NCI-H524 (cell line): Measurements from ENCODE around the gene MYLIP.

Source experiments
- DNase-seq, 2 experiments: peaks; one replicate each; lab custom pipeline; 2025; lab: John Stamatoyannopoulos, UW

Gene MYLIP

DNA sequence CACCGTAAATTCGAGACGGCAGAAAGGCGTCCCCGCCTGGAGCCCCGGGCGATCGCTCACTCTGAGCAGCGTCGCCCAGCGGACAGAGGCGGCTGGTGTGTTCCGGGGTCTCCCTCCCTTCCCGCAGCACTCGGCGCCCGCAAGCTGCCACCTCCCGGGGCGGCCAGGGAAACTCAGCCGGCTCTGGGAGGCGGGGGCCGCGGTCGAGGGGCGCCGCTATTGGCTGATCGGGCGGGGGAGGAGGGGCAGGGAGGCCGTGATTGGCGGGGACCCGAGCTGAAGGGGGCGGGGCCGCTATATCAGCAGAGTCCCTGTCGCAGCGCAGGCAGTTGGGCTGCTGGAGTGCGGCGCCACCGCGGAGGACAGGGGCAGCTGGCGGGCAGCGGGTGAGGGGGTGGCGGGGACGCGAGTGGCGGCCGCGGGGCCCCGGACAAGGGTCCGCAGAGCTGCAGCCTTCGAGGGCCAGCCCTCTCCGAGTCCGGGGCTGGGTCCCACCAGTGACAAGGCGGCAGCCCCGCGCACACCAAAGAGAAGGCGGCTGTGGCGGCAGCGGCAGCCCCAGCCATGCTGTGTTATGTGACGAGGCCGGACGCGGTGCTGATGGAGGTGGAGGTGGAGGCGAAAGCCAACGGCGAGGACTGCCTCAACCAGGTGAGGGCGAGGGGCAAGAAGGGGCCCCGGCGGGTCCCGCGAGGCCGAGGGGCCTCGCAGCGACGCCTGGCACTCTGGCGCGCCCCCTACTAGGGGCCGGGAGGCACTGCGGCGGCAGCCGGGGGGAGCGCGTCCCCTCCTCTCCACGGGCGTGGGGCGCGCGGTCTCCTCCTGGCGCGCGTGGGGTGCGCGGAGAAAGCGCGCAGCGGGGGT lies at the start of gene MYLIP:
Gene MYLIP, plus strand, starts transcription at position 328 of the 864 bp plus-strand sequence. Its CDS starts 237 bp downstream, at position 565.
- DNase-seq = peak; percentile 91 to 94

GRCh38 chr6:16079354-16079753 lies 49.5 kb upstream of the MYLIP start:
- no peak for DNase-seq

GRCh38 chr6:16080204-16080603 lies 48.7 kb upstream of the MYLIP start:
- DNase-seq = no peak

DNA sequence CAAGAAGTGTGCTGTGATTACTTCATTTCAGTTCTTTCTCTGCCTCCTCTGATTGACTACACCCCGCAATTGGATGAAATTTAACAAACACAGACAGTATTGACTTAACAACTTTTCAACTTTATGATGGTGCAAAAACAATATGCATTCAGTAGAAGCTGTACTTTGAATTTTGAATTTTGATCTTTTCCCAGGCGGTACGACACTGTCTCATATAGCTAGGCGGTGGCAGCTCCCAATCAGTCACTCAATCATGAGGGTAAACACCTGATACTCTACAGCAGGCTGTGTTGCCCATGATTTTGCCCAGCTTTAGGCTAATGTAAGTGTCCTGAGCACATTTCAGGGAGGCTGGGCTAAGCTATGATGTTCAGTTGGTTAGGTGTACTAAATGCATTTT lies 47.6 kb upstream of the MYLIP start:
- DNase-seq = no peak

DNA sequence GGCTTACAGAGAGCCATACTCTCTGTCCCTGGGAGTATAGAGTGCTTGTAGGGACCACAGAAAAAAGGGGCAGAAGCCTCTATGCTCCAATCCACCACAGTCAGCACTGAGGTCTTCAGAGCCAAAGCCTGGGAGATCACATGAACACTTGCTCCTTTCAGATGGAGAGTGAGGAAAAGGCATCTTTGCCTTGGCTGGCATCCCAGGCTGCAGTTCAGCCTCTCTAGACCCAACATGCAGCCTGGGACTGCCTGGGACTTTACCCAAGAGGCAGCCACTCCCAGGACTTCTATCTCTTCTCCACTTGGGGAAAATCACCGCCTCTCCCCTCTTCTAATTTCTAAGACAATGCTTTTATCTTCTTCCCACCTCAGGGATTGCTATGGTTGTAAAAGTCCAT lies 46.5 kb upstream of the MYLIP start:
- DNase-seq = no peak

DNA sequence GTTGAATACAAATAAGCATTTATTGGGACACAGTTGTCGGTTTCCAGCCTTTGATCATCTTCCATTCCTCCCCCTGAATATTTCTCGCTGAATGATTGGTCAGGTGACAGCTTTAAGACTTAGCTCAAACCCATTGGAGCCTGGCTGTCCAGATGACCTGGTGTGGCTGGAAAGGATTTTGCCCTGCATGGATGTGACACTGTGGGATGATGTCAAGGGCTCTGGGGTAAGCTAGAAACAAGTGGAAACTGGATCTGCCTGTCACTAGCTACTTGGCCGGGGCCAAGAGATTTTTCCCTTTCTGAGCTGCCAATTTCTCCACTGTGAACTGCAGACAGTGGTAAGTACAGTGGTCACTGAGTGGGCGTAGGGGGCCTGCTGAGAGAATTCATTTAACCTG lies 41.9 kb upstream of the MYLIP start:
- no peak for DNase-seq

- no peak for DNase-seq
These were observed 41.5 kb upstream of the MYLIP start for GRCh38 chr6:16087386-16087785.

DNA sequence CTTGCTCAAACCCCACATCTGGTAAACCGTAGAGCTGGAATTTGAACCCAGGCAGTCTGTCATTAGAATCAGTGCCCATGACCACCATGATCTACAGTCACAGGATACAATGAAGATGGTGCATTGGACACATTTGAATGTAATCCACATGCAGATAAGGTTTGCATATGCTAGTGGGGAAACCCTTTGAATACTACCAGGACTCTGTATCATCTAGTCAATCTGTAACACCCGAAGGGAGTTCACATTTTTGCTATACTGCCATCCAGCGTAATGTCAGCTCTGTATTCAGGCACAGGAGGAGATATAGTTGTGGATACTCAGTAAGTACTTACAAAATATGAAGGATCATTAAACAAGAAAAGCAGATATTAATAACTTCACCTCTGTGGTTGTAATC lies 40.5 kb upstream of the MYLIP start:
- no peak for DNase-seq

GRCh38 chr6:16089232-16090062 lies 39.4 kb upstream of the MYLIP start:
- no peak for DNase-seq

GRCh38 chr6:16090452-16090851 lies 38.4 kb upstream of the MYLIP start:
- DNase-seq = no peak

- DNase-seq = no peak
These were observed 38.0 kb upstream of the MYLIP start for GRCh38 chr6:16090920-16091319.

GRCh38 chr6:16092140-16092539 lies 36.7 kb upstream of the MYLIP start:
- no peak for DNase-seq

- no peak for DNase-seq
These were observed 35.9 kb upstream of the MYLIP start for GRCh38 chr6:16092990-16093389.

GRCh38 chr6:16095180-16095579 lies 33.7 kb upstream of the MYLIP start:
- DNase-seq = no peak

DNA sequence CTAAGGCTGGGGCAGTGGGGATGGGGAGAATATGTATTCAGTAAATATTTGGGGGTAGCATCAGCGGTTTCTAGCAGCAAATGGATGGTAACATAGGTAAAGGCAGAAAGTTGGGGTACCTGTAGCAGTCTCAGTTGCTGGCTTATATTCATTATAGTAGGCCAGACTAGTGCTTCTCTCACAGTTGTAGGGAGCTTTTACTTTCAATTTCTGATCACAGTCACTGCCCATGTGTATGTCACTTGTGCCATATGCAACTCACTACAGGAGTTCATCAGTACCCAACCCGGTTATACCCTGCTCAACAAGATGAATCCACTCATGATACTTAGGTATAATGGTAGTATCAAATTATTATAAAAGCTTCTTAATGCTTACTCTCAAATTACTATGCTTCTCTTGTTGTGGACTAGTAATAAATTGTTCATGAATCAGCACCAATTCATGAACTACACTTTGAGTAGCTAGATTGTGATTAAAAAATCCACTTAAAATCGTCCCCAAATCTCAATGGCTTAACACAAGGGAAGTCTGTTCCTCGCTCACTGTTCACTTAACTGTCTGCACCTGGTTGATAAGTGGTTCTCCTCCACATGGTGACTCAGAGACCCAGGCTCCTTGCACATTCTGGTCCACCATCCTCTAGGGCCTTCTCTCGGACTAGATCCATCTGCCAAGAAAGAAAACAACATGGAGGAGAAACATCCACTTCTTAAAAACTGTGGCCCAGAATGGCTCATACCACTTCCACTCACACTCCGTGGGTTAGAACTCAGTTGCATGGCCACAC lies 31.3 kb upstream of the MYLIP start:
- DNase-seq = no peak

GRCh38 chr6:16098211-16098610 lies 30.7 kb upstream of the MYLIP start:
- DNase-seq = no peak

DNA sequence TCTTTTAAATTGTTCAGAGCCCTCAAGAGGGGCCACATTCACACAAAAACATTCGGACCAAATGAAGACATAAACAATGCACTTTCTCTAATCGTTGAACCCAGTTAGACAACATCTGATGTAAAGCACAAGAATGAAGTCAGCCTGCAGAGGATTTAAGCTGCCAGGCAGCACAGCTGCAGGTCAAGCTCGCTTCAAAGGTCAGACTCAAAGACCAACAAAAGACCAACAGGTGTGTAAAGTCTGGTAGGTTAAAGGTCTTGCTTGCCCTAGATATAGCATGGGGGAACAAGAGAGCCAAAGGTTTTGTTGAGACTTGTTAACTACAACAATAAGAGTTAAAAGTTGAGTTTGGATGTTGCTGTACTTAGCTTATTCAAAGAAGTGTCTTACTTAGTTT lies 26.7 kb upstream of the MYLIP start:
- DNase-seq = no peak

GRCh38 chr6:16103722-16104121 lies 25.2 kb upstream of the MYLIP start:
- DNase-seq = peak; percentile 37 to 83

- DNase-seq = peak in 1 of 2 experiments; percentile 34
These were observed 24.1 kb upstream of the MYLIP start for GRCh38 chr6:16104624-16105433.

- no peak for DNase-seq
These were observed 23.0 kb upstream of the MYLIP start for GRCh38 chr6:16105854-16106253.
